ENCODE data around the gene GRIP1. TPM values are rescaled to one million over a fixed set of nuclear protein-coding genes. Genes with fewer than 3 reads are reported as not detected.

The GRIP1 gene
- total and polyA plus RNA-seq, 10 of the 15 experiments (the other 5 are each of a cell fraction or from before 2014, with no cell fraction given), result 0.05 to 0.85 (median 0.50) TPM; not detected in 7

DNA sequence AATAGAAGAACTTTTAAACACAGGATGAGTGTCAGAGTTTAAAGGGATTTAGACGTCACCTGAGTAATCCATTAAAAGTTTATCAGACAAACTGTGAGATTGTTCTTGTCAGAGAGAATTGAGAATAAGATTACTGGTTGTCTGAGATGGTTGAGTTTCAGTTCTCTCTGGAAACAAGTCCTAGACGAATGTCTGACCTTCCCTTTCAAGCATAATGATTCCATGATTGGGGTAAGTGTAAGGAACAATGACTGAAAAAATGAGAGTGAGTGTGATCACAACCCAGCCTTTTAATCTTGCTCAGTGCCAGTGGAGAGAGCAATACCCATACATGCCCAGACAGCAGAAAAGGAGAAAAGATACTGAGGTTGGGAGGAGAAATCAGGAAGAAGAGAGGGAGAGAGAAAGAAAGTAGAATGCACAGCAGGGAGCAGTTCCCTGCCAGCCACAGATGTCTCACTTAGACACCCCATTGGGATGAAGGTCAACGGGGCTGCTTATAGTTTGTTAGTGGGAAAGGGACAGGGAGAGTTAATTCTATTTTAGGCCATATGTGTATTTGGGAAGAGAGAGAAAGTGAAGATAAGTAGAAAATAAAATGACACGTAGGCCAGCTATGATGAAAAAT lies 4.3 kb downstream of the GRIP1 start:
- intact Hi-C loops (cut with micrococcal nuclease; ENCODE audit: unreplicated experiment), result no loop called here
- H4K20me1 ChIP-seq (ENCODE audit: control insufficient read depth, insufficient read depth), result no peaks in the 10 kb centered on the region
- ChIA-PET RAD21 (ENCODE audit: unreplicated experiment) (no interaction called here), CTCF (no interaction called here), SMC1A (ENCODE audit: uncharacterized antibody, unreplicated experiment) (no interaction called here), POLR2A (no interaction called here)
- in situ Hi-C loops (cut with MboI), result no loop called here
- no peaks in the 10 kb centered on the region for H3K79me2 ChIP-seq (ENCODE audit: control insufficient read depth, insufficient read depth, low read length)
- H3K9me3 ChIP-seq (replicated peaks; ENCODE audit: control insufficient read depth, insufficient read depth, low read length), result no peaks in the 10 kb centered on the region
- no peak for DNase-seq (ENCODE audit: low read depth, low spot score)
- no peak for FAIRE-seq
- no peaks in the 10 kb centered on the region for H3K36me3 ChIP-seq (ENCODE audit: control insufficient read depth in 2 of 2, insufficient read depth in 2 of 2, low read length in 1 of 2)
- H3K27me3 ChIP-seq (replicated peaks in 1 of 2; ENCODE audit: control insufficient read depth in 2 of 2, insufficient read depth in 2 of 2, low read length in 1 of 2), result no peaks in the 10 kb centered on the region
- 0 out of 2 replicates have a peak overlapping the region, but pooled peaks have one; percentile 8 for H3K4me2 ChIP-seq (ENCODE audit: control insufficient read depth, insufficient read depth)
- H3K4me3 ChIP-seq, result no peak overlapping the region
- no peak overlapping the region; the same call in 1 of the 2 replicates for H3K27ac ChIP-seq (ENCODE audit: control insufficient read depth, insufficient read depth)
- H3K4me1 ChIP-seq (ENCODE audit: control insufficient read depth, insufficient read depth, low read length), result peaks cover 8% of the 10 kb centered on the region; the same call in 1 of the 2 replicates
- 0 out of 2 replicates have a peak overlapping the region, but pooled peaks have one; percentile 10 for H2AFZ ChIP-seq (ENCODE audit: control insufficient read depth, low read depth, low read length)
- 25% methylated on average over 4 of the region's 4 CpGs for WGBS (ENCODE audit: insufficient coverage, insufficient replicate concordance, low lambda C conversion rate, missing lambda C conversion rate)
- no TSS peak for BruUV-seq (replicated peaks)
- no peak overlapping the region for H3K9ac ChIP-seq (ENCODE audit: control insufficient read depth, insufficient read depth, low read length)
- ATAC-seq, result no peak
- TF ChIP-seq SPI1 (IDR thresholded peaks at IDR 0.05; ENCODE audit: borderline replicate concordance, insufficient read depth, low read depth, low read length) (peak; percentile 44; the same call in 1 of the 2 replicates), SMARCA5 (IDR thresholded peaks at IDR 0.05) (no peak)

DNA sequence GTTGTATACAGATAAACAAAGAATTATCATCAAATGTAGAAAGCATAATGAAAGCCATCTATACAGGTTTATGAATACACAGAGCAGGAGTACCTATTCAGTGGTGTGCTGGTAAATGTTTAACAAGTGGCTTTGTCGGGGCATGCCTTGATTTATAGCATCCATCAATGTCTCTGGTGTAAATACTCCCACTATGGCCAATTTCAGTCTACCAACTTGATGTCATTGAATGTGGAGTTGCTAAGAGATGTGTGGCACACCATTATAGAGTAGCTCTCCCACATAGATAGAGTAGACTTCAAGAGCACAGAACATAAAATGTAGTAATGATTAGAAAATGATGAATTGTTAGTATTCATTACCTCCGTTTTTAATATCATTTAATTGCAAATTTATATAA lies 9.3 kb downstream of the GRIP1 start:
- H3K36me3 ChIP-seq (ENCODE audit: control insufficient read depth in 2 of 2, insufficient read depth in 2 of 2, low read length in 1 of 2), result no peaks in the 10 kb centered on the region
- no peaks in the 10 kb centered on the region for H3K79me2 ChIP-seq (ENCODE audit: control insufficient read depth, insufficient read depth, low read length)
- H3K4me1 ChIP-seq (ENCODE audit: control insufficient read depth, insufficient read depth, low read length), result peaks cover 4% of the 10 kb centered on the region; the same call in 1 of the 2 replicates
- H2AFZ ChIP-seq (ENCODE audit: control insufficient read depth, low read depth, low read length), result no peak overlapping the region
- in situ Hi-C loops (cut with MboI), result no loop called here
- H3K4me2 ChIP-seq (ENCODE audit: control insufficient read depth, insufficient read depth), result no peak overlapping the region
- no peak for FAIRE-seq
- H4K20me1 ChIP-seq (ENCODE audit: control insufficient read depth, insufficient read depth), result no peaks in the 10 kb centered on the region
- H3K9ac ChIP-seq (ENCODE audit: control insufficient read depth, insufficient read depth, low read length), result no peak overlapping the region
- H3K27me3 ChIP-seq (replicated peaks in 1 of 2; ENCODE audit: control insufficient read depth in 2 of 2, insufficient read depth in 2 of 2, low read length in 1 of 2), result no peaks in the 10 kb centered on the region
- no peak overlapping the region for H3K27ac ChIP-seq (ENCODE audit: control insufficient read depth, insufficient read depth)
- 47% methylated on average over 2 of the region's 2 CpGs for WGBS (ENCODE audit: insufficient coverage, insufficient replicate concordance, low lambda C conversion rate, missing lambda C conversion rate)
- no TSS peak for BruUV-seq (replicated peaks)
- H3K9me3 ChIP-seq (replicated peaks; ENCODE audit: control insufficient read depth, insufficient read depth, low read length), result no peaks in the 10 kb centered on the region
- intact Hi-C loops (cut with micrococcal nuclease; ENCODE audit: unreplicated experiment), result no loop called here
- POLR2A ChIA-PET, result no interaction called here
- DNase-seq (ENCODE audit: low read depth, low spot score), result no peak
- no peak overlapping the region for H3K4me3 ChIP-seq
- ATAC-seq, result no peak
- RAD21 ChIA-PET (ENCODE audit: unreplicated experiment), result no interaction called here
- CTCF ChIA-PET, result no interaction called here
- SMC1A ChIA-PET (ENCODE audit: uncharacterized antibody, unreplicated experiment), result no interaction called here
- TF ChIP-seq, protein P1, sequence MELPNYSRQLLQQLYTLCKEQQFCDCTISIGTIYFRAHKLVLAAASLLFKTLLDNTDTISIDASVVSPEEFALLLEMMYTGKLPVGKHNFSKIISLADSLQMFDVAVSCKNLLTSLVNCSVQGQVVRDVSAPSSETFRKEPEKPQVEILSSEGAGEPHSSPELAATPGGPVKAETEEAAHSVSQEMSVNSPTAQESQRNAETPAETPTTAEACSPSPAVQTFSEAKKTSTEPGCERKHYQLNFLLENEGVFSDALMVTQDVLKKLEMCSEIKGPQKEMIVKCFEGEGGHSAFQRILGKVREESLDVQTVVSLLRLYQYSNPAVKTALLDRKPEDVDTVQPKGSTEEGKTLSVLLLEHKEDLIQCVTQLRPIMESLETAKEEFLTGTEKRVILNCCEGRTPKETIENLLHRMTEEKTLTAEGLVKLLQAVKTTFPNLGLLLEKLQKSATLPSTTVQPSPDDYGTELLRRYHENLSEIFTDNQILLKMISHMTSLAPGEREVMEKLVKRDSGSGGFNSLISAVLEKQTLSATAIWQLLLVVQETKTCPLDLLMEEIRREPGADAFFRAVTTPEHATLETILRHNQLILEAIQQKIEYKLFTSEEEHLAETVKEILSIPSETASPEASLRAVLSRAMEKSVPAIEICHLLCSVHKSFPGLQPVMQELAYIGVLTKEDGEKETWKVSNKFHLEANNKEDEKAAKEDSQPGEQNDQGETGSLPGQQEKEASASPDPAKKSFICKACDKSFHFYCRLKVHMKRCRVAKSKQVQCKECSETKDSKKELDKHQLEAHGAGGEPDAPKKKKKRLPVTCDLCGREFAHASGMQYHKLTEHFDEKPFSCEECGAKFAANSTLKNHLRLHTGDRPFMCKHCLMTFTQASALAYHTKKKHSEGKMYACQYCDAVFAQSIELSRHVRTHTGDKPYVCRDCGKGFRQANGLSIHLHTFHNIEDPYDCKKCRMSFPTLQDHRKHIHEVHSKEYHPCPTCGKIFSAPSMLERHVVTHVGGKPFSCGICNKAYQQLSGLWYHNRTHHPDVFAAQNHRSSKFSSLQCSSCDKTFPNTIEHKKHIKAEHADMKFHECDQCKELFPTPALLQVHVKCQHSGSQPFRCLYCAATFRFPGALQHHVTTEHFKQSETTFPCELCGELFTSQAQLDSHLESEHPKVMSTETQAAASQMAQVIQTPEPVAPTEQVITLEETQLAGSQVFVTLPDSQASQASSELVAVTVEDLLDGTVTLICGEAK (IDR thresholded peaks at IDR 0.05; ENCODE audit: borderline replicate concordance), result no peak
- TF ChIP-seq SUZ12 (IDR thresholded peaks at IDR 0.05; ENCODE audit: unreplicated experiment), result no peak
- TF ChIP-seq YBX1 (IDR thresholded peaks at IDR 0.05), result no peak
- TF ChIP-seq, protein P2, sequence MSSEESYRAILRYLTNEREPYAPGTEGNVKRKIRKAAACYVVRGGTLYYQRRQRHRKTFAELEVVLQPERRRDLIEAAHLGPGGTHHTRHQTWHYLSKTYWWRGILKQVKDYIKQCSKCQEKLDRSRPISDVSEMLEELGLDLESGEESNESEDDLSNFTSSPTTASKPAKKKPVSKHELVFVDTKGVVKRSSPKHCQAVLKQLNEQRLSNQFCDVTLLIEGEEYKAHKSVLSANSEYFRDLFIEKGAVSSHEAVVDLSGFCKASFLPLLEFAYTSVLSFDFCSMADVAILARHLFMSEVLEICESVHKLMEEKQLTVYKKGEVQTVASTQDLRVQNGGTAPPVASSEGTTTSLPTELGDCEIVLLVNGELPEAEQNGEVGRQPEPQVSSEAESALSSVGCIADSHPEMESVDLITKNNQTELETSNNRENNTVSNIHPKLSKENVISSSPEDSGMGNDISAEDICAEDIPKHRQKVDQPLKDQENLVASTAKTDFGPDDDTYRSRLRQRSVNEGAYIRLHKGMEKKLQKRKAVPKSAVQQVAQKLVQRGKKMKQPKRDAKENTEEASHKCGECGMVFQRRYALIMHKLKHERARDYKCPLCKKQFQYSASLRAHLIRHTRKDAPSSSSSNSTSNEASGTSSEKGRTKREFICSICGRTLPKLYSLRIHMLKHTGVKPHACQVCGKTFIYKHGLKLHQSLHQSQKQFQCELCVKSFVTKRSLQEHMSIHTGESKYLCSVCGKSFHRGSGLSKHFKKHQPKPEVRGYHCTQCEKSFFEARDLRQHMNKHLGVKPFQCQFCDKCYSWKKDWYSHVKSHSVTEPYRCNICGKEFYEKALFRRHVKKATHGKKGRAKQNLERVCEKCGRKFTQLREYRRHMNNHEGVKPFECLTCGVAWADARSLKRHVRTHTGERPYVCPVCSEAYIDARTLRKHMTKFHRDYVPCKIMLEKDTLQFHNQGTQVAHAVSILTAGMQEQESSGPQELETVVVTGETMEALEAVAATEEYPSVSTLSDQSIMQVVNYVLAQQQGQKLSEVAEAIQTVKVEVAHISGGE (CRISPR knock-in tag; IDR thresholded peaks at IDR 0.05), result no peak
- TF ChIP-seq ZBED1 (IDR thresholded peaks at IDR 0.05; ENCODE audit: borderline replicate concordance), result no peak
- TF ChIP-seq DPF2 (IDR thresholded peaks at IDR 0.05), result no peak
- TF ChIP-seq ASH2L (IDR thresholded peaks at IDR 0.05; ENCODE audit: borderline replicate concordance, low read depth), result no peak
- TF ChIP-seq NFYB (IDR thresholded peaks at IDR 0.05; ENCODE audit: insufficient read depth, low read depth, low read length), result no peak

Data from GM12878 (cell line).